ENCODE results near the gene GALNS.

The GALNS gene

DNA sequence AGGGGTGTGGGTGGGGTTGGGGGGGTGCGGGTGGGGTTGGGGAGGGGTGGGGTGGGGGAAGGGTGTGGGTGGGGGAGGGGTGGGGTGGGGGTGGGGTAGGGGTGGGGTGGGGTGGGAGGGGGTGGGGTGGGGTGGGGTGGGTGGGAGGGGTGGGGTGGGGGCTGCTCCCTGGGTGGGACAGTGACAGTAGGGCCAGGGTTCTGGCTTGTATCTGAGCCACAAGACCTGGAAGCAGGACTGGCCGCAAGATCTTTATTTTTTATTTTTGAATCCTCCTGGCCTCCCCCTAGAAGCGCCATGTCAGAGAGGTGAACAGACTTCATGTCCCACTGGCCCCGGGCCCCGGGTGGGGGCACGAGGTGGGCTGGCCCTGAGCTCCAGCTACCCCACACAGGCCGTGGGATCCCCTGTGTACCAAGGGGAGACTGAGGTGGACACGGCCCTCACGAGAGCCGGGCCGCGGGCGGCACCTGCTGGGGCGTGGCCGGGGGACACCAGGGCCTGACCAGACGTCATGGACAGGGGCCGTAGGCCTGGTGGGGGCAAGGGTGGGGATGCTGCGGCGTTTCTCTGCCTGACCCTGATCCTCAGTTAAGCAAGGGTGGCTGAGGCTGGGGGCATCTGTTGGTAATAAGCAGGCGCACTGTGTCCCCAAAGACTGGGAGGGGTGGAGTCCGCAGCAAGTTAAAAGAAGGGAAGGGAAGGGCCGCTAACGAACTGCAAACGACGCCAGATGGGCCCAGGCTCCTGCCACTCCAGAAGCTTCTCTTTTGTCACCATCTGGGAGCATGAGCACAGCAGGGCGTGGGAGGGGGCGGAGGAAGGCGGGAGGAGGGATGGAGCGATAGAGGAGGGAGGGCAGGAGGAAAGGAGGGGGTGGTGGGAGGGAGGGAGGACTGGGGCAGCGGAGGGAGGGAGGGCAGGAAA lies 32.0 kb upstream of the GALNS start:
- DNase-seq: no peak

DNA sequence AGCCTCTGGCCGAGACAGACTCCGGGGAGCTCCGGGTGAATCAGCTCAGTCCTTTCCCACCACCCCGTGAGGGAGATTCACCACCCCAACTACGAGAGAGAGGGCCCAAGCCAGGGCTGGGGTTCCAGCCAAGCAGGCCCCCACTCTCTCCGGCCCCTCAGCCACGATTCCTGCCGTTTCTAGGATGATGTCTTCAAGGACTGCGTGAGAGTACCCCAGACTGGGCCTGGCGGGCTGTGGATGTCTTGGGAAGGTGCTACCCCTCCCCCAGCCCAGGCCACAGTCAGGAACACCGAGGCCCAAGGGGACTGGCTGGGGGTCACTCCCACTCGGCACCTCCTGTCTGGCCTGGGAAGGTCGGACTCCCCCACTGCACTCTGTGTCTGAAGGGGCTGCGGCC lies 31.3 kb upstream of the GALNS start:
- DNase-seq: no peak

DNA sequence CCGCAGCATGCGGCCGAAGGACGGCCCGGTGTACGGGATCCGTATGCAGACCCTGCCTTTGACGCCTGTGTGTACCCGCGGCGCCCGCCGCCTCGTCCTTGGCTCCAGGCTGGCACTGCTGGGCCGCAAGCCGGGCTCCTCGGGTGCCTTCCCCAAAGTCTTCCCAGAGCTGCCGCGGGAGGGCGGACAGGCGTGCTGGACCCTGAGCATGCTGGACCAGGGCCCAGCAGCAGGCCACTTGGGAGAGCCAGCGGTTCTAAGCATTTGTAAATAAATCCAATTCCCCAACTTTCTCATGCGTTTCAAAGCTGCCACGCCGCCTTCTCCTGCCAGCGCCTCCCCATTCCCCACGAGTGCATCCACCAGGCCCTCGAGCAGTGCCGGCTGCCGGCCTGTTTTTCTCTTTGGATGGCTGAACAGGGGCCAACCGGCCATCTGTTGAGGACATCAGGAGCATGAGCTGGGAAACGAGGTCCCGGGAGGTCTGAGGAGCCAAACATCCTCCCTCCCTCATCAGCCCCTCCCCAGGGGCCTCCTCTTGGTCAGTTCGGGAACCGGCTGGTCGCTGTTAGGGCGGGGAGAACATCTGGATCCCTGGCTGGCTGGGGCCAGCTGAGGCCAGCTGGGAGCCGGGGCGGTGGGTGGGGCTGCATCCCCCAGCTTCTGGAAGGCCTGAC lies 30.2 kb upstream of the GALNS start:
- peak; percentile 9 for DNase-seq

DNA sequence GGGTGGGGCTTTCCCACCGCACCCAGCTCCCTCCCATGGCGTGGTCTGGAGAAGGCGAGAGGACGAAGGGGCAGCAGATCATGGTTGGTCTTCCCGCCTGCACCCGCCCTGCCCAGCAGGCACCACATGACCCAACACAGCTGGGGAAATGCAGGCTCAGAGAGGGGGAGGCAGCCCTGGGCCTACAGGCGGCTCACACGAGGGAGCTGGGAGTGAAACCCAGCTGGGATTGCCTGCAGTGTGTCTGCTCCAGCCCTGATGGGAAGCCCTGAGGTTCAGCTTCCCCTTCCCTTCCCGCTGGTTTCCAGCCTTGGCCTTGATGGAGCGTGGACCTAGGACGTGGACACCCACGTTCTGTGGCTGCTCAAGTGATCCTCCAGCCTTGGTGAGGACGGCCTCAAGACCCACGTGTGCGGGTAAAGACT lies 29.7 kb upstream of the GALNS start:
- no peak for DNase-seq

DNA sequence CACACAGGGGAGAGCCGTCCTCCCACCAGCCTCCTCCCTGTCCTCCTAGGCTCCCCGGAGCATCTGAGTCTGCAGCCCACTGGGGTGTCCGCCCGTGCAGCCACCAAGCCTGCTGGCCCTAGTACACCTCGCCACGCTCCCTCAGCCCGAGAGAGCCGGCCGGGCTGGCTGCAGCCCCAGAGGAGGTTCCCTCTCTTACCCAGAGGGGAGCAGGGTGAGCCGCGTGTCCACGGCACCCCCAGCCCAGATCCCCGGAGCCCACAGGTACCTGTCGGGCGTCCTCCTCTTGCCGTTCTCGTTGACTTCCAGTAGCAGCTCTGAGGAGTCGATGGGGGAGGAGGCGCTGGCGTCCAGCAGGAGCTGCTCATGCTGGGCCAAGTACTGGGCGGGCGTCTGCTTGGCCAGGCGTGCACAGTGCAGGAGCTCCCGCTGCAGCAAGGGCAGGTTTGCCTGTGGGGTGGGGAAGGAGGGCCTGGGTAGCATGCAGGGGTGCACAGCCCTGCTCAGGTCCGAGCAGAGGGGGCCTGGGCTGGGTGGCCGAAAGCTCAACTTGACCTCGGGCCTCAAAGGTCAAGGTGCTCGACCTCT lies 29.0 kb upstream of the GALNS start:
- DNase-seq: no peak

DNA sequence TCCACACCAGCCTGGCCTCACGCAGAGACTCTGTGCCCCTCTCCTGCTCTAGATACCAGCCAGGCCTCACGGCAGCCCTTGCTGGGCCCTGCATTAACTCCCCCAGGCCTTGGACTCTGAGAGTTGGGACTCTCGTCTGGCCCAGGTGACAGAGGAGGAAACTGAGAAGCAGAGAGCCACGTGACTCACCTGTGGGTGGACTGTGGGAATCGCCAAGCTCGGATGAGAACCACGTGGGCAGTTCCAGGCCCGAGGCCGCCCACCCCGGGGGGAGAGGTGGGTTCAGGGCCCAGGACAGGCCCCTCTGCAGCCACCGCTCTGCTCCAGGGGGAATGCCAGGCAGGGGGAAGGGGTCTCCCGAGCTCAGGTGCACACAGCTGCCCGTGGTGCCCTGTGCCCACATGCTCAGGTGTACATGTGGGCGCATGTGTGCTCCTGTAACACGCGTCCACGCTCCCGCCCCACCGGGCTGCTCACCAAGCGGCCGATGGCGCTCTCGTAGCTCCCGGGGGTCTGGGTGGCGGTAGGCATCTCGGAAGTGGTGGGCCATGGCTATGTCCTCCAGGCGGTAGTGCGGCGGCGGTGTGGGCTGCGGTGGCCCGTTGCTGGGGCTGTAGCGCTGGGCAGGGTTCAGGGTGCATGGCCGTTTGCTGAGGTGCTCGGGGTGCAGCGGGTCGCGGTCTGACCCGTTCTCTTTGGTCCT lies 28.0 kb upstream of the GALNS start:
- DNase-seq: no peak

DNA sequence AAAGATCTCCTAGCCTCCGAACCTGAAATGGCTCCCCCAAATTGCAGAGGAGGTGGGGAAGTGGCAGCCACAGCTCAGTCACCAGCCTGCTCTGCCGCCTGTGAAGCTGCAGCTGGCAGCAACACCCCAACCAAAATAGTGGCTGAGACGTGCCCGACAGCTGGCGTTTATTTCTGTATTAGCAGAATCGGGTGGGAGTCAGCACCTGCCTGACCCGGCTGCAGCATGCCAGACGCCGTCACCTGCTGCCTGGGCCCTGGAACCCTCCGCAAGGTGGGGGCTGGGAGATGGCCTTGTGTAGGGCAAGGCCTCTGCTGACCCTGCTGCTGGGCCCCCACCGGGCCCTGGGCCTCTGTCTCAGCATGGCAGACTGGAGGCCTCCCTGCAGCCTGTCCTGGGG lies 27.2 kb upstream of the GALNS start:
- no peak for DNase-seq

DNA sequence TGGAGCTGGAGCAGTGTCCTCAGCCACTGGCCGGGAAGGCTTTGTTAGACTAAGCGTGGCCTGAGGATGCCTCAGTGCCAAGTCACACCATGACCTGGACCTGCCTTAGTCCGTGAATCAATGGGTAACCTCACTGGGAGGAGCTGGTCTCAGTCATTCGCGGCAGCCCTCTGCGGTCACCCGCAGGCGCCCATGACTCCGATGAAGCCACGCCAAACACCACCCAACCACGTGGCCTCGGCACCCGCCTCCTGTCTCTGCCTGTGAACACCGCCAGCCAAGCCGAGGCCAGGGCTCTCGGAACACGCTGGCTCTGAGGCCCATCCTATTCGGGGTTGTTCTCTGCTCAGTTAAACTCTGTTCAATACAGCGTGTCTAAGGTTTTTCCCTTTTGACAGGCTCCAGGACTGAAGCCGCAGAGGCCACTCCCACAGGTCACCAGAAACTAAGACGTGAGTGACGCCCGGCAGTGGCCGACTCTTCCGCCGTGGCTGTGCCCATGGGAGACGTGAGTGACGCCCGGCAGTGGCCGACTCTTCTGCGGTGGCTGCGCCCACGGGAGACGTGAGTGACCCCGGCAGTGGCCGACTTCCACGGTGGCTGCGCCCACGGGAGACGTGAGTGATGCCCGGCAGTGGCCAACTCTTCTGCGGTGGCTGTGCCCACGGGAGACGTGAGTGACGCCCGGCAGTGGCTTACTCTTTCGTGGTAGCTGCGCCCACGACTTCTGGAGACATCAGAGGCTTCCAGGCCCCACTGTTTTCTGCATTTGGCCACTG lies 26.6 kb upstream of the GALNS start:
- no peak for DNase-seq

DNA sequence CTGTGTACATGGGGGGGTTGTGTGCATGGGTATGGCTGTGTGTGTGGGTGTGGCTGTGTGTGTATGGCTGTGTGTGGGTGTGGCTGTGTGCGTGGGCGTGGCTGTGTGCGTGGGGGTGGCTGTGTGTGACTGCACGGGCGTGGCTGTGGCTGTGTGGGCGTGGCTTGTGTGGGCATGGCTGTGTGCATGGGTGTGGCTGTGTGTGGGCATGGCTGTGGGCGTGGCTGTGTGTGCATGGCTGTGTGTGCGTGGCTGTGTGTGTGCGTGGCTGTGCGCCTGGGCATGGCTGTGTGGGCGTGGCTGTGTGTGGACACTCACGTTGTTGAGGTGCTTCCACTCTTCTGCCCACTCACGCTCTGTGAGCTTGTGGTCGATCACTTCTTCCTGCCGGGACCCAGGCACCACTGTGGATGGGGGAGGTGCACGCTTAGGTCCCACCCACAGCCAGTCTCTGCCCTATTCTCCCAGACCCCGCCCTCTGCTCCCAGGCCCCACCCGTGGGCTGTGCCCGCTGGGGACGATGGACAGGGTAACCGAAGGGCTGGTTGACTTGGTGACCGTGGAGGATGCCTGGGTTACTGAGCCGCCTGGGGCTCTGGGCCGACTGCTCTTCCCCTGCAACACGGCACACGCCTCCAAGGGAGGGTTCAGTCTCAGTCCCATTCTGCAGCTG lies 25.7 kb upstream of the GALNS start:
- DNase-seq: no peak

DNA sequence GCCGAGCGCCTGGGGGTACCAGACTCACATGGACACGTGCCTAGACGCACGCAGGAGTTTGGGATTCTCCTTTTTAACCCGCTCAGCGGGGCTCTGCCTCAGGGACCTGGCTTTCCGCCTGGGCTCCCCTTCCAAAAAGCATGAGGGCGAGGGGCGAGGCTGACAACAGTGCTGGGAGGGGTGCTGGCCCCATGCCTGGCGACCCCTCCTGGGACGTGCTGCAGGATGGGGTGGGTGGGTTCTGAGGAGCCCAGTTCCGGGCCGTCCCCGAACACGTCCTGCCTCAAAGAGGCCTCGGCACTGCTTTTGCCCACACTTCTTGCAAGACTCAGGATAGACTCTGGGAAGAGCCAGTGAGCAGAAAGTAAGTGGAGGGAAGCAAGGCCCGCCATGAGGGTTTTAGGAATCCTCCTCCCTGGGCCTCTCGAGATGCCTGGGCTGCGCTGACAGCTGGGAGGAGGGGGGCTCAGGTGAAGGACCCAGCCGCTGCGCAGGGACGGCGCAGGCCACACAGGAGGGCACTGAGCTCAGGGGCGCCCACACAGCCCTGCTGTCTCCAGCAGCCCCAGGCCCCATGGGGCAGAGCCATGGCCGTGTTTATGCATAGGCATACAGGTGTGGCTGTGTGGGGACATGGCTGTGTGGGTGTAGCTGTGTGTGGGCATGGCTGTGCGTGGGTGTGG lies 25.1 kb upstream of the GALNS start:
- DNase-seq: no peak

DNA sequence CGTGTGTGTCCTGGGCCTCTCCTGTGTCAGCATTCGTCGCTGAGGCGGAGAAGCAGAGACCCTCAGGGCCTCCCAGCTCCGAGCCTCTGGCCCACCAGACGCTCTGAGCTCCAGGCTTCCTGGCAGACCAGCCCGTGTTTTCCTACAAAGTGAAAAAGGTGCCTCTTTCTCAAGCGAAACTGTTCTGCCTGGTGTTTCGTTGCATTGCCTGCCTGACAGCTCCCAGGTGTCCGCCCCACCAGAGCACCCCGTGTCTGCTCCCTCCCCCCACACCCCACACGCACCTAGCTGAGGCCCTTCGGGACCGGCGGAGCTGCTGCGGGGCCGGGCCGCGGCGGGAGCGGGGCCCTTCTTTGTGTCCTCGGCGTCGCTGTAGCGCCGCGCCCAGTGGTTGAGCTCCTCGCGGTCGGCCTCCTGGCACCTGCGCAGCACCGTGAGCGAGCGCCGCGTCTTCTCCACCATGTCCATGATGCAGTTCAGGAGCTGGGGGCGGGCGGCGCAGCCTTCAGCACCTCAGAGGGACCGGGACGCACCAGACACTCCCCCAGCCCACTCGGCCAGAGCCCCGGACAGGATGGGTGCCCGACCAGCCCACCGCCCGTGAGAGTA lies 24.4 kb upstream of the GALNS start:
- DNase-seq: no peak

DNA sequence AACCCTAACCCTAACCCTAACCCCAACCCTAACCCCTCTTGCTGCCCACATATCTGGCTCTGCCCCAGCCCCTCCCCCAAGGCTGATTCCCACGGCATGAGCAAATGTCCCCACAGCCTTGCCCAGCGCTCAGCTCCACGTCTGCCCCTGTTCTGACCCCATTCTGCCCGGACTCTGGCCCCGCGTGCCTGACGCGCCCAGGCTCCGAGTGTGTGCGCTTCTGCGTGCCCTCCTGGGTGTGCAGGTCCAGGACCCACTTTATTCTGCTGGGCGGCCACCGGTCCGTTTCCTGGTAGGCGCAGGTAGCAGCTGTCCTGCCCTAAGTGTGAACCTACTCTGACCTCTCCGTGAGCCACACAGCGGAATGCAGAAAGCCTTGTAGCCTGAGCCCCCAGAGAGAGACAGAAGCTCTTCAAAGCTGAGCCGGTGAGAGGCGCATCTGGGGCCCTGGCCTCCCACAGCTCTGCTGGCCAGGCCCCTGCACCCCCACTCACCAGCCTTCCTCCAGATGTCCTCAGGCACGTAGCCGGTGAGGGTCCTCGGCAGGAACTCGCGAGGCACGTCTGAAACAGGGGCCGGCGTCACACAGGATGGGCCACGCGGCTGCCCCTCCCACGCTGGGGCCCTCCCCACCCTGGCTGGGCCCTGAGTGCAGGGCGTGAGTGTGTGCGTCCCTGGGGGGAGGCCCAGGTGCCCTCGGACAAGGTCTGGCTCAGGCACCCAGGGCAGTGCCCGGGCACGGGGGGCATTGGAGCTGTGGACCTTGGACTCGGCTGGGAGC lies 23.7 kb upstream of the GALNS start:
- no peak for DNase-seq

DNA sequence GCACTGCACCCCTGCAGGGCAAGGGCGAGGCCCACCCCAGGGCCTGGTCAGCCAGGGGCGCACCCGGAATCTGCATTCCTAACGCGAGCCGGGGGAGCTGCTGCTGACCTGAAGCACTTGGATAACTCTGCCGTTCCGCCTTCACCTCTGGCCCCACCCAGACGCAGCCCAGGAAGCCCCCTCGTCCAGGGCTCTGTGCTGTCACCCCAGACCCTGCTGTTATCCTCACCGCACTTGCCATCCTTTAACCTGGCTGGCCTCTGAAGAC lies 23.0 kb upstream of the GALNS start:
- DNase-seq: no peak

DNA sequence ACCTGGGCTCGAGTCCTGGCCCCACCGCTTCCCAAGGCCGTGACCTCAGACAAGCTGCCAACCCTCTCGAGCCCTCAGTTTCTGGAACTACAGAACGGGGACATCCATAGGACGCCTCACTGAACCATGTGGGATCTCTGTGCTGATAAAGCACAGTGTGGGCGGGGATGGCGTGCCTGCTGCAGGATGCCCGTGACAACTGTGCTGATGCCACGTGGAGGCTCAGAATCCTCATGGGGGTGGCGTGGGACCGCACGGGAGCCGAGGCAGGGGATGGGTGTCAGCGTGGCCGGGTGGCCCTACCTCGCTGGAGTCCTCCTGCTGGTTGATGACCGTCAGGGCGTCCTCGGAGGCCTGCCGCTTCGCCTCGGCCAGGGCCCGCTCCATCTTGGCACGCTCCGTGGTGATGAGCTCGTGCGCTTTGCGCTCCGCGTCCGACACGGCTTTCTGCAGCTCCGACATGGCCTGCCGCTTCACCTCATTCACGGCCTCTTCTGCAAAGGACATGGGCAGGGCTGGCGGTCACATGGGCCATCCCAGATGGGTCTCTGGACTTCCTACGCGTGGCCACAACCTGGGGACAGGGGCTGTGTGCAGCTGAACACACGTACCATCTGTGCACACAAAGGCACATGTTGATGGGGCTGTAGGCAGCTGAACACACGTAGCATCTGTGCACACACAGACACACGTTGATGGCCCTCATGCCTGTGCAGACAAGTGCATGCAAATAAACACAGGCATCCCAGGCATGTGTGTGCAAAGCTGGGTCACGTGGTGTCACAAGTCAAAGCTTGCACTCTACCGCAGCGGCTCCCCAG lies 22.4 kb upstream of the GALNS start:
- no peak for DNase-seq

DNA sequence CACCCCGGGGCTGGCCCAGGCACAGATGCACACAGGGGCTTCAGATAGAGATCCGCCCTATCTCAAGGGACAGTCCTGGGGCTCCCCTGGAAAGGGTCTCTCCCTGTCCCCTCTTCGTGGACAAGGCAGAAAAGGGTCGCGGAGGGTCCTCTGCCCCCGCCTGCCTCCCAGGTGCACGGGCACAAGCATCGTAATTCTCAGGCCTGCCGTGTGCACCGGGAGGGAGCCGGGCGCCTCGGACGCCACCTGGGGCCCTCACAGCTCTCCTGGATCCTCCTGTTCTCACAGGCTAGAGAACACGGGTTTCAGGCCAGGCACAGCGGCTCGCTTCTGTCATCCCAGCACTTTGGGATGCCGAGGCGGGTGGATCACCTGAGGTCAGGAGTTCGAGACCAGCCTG lies 21.6 kb upstream of the GALNS start:
- no peak for DNase-seq

DNA sequence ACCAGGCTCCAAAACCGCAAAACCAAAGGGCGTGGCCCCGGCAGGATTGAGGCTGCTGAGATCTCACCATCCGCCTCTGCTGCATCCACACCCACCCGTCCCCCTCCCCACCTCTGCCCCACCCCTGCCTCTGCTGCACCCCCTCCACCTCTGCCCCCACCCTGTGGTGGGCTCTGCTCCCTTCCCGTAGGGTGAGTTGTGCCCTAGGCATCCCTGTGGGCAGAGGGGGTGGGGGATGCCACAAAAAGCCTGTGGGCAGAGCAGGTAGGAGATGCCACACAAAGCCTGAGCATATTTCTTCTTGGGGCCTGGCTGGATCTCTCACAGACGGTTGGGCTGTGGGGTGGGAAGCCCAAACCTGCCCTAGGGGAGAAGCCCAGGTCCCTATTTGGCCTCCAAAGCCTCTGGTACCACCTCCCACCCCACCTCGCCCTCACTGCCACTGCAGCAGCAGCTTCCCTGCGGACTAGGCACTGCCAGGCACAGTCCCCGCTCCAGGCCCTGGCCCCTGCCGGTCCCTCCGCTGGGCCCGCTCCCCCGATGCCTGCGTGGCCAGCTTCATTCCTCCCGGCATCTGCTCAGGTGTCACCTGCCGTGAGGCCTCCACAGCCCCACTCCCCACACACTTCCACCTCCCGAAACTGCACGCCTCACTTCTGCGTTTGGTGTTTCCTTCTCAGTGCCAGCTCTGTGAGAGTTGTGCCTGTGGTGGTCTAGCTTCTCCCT lies 21.0 kb upstream of the GALNS start:
- DNase-seq: no peak

DNA sequence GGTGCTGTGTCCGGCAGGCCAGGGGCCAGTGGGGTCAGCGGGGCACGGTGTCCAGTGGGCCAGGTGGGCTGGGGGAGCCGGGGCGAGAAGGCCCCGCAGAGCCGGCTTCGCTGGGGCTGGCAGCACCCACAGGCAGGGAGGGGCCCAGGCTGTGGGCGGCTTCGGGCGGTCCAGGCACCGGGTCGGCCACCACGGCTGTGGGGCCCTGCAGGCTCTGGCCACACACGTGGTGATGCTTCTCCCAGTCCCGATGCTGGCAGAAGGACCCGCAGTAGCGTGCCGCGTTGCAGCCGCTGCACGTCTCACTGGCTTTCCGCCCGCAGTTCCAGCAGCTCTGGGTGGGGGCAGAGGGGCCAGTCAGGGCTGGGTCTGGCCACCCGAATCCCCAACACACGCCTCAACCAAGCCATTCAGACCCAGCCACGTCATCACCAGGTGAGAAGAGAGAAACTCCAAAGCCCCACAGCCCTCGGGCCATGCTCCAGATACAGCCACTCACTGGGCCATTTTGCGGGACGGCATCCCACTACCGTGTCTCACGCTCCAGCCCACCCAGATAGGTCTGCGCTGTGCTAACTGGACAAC lies 20.3 kb upstream of the GALNS start:
- no peak for DNase-seq

DNA sequence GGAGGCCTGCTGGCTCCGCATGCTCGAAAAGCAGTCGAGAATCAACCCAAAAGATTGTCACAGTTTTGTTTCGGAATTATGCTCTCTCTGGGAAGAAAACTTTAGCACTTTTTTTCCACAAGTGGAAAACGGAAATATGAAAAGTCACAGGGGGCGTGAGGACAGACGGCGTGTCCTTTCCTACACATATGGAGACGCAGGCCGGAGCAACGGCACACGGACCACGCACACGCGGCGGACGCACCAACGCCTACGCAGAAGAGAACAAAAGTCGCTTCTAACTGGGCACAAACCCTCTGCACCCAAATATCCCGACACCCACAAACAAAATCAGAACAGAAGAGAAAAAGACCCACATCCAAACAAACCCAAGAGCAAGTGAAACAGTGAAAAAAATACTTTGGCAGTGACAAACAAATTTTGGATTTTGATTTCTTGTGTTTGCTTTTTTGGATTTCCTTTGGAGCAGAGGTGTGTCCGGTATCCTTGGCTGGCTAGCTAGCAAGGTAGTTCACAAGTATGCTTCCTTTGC lies 19.0 kb upstream of the GALNS start:
- no peak for DNase-seq

Data from fibroblast of skin of scalp (primary cell).